ENCODE data around the gene PTGIS.

The PTGIS gene

GRCh38 chr20:49526056-49526455 lies 41.9 kb downstream of the PTGIS start:
- H3K4me3 ChIP-seq (ENCODE audit: low read depth, low read length), result no peak overlapping the region
- TF ChIP-seq CTCF (IDR thresholded peaks at IDR 0.05; ENCODE audit: low read depth, low read length, missing control alignments), result no peak
- no peak for DNase-seq (ENCODE audit: low read depth)
- in situ Hi-C loops (cut with HindIII; ENCODE audit: low sequenced_read_pairs), result loop anchor here (10.0 kb wide), 1 partner anchor 201 kb away; no protein-coding TSS in a partner anchor

- no peak for TF ChIP-seq CTCF (IDR thresholded peaks at IDR 0.05; ENCODE audit: low read depth, low read length, missing control alignments)
- no peak overlapping the region for H3K4me3 ChIP-seq (ENCODE audit: low read depth, low read length)
- in situ Hi-C loops (cut with HindIII; ENCODE audit: low sequenced_read_pairs), result loop anchor here (10.0 kb wide), 1 partner anchor 199 kb away; no protein-coding TSS in a partner anchor
- DNase-seq (ENCODE audit: low read depth), result no peak
Measured at GRCh38 chr20:49523767-49524360, 44.1 kb downstream of the PTGIS start.

- no peak for TF ChIP-seq CTCF (IDR thresholded peaks at IDR 0.05; ENCODE audit: low read depth, low read length, missing control alignments)
- in situ Hi-C loops (cut with HindIII; ENCODE audit: low sequenced_read_pairs), result loop anchor here (10.0 kb wide), 1 partner anchor 197 kb away; no protein-coding TSS in a partner anchor
- no peak for DNase-seq (ENCODE audit: low read depth)
- no peak overlapping the region for H3K4me3 ChIP-seq (ENCODE audit: low read depth, low read length)
Measured at GRCh38 chr20:49521356-49521755, 46.6 kb downstream of the PTGIS start.

- no peak overlapping the region for H3K4me3 ChIP-seq (ENCODE audit: low read depth, low read length)
- no peak for DNase-seq (ENCODE audit: low read depth)
- in situ Hi-C loops (cut with HindIII; ENCODE audit: low sequenced_read_pairs), result loop anchor here (10.0 kb wide), 1 partner anchor 195 kb away; no protein-coding TSS in a partner anchor
- TF ChIP-seq CTCF (IDR thresholded peaks at IDR 0.05; ENCODE audit: low read depth, low read length, missing control alignments), result no peak
Measured at GRCh38 chr20:49519777-49520359, 48.1 kb downstream of the PTGIS start.

- no peak for TF ChIP-seq CTCF (IDR thresholded peaks at IDR 0.05; ENCODE audit: low read depth, low read length, missing control alignments)
- DNase-seq (ENCODE audit: low read depth), result no peak
- no peak overlapping the region for H3K4me3 ChIP-seq (ENCODE audit: low read depth, low read length)
- in situ Hi-C loops (cut with HindIII; ENCODE audit: low sequenced_read_pairs), result no loop called here
Measured at GRCh38 chr20:49519212-49519712, 48.7 kb downstream of the PTGIS start.

GRCh38 chr20:49518576-49518975 lies 49.4 kb downstream of the PTGIS start:
- DNase-seq (ENCODE audit: low read depth), result no peak
- no peak for TF ChIP-seq CTCF (IDR thresholded peaks at IDR 0.05; ENCODE audit: low read depth, low read length, missing control alignments)
- H3K4me3 ChIP-seq (ENCODE audit: low read depth, low read length), result no peak overlapping the region
- in situ Hi-C loops (cut with HindIII; ENCODE audit: low sequenced_read_pairs), result no loop called here

Measured in astrocyte of the cerebellum (primary cell).